NCI-H510A (cell line): ENCODE data around the gene B3GAT1.

ENCODE experiments used
- DNase-seq: peaks from one replicate; lab custom pipeline; 2025; lab: John Stamatoyannopoulos, UW

The B3GAT1 gene

DNA sequence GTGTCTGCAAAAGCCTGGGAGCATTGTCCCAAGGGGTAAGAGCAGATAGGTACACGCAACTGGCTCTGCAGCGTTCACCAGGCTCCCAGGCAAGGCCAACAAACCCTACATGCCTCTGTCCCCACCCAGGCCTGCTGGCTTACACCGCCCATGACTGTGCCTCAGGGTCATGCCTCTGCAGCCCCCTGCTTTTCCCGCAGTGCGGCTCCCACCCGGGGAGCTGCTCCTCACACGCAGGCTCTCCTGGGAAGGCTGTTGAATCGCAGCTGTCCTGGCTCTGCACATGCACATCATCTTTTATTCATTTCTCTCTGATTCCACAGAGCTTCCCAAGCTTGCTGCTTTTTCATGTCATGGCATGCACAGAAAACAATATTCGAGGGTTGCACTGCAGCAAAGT, 29.2 kb upstream of the B3GAT1 start:
- no peak for DNase-seq

DNA sequence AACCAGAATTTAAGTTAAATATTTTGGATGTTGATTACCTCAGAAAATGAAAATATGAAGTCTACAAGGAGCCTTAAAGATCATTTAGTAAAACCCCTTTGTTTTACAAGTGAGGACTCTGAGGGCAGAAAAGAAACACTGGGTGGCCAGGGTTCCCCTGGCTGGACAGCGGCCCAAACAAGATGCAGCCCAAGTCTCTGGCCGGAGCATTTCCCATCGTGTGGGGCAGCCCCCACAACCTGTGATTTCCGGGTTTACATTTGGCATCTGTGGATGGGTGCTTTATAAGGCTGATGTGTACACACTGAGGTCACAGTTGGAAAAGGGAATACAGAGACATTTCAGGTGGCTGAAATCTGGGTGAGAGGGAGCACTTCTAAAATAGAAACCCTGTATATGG, 28.8 kb upstream of the B3GAT1 start:
- DNase-seq, result no peak

DNA sequence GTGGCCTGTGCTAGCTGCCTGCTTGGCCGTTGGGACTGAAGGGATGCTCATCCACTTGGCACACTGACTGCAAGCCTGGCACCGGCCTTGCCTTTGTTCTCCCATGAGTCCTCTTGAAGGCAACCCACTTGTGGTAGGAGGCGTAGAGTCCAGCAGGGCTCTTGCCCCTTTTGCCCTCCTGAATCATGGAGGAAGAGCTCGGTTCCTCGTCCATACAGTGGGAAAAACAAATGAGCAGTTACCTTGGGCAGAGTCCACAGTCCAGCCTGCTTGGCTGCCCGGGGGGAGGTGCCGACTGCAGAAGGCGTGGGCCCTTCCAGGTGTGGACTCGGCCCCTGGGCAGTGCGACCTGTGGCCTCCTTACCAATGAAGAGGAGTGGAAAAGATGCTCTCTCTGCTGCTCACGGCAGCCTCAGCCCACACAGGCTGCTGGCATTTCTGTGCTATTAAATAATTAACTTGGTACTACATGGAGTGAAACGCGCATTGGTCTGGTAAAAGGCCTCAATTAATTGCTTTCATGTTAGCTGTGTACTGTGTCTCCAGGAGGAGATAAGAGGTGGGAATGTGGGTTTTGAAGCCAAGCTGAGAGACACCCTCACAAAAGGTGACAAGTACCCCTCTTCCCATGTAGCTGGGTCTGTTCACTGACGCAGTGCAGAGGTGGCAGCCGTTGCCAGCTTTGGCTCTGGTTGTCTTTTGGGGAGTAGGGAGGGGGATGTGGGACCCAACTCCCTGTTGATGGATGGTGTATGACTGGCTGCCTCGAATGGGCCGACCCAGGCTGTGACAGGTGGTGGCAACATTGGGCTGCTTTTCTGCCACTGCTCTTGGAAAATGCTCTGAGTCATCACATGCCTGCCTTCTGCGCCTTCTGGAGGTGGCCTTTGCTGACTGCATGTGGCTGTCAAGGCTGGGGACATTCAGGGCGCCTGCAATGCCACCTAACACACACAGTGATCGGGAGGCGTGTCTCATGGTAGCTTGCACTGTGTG, 26.8 kb upstream of the B3GAT1 start:
- DNase-seq, result no peak

DNA sequence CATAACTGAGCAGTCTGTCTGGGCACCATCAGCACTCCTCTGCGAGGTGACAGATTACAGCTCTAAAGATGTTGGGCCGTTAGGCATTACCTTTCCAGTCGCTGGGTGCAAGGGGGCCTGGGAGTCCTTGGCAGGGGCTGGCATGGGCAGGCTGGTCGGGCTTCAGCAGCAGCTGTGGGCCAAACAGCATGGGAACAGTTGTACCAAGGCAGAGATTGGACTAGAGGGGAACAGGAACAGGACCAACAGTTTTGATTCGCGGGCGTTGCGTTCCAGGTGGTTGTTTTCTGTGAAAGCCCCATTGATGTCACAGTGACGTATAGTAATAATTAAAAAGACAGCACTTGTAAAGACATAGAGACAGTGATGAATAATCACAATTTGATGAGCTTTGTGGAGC, 25.8 kb upstream of the B3GAT1 start:
- no peak for DNase-seq

DNA sequence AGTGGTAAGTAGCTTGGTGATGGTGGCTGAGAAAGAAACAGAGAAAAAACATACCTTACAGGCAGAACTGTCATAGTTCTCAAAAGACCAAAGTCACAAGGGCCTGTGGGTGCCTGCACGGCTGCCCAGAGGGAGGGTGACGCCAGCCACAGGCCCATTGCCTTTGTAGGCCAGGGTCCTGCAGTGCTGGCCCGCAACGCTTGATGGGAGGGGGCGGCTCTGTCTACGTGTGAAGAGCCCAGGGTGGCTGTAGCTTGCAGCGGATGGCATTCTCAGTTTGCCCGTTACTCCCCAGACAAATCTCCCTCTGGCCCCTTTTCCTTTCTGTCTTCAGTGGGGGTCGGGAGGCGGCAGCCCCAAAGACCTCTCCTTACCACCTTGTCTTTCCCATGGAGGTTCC, 24.7 kb upstream of the B3GAT1 start:
- DNase-seq, result no peak

DNA sequence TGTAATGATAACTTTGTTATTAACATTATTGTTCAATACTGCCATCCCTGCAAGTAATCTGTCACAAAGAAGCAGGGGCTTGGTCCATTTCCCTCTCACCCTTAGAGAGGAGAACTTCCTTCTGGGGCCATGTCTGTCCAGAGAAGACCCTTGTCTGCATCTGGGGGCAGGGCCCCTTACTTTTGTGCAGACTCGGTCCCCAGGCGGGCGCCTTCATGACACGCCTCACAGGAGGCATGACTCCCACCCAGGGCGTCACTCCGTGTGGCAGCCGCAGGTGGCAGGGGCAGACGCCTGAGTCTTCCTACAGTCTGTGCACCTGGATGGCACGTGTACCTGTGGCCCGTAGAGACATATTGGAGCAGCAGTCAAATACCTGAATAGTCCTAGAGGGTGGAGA, 21.8 kb upstream of the B3GAT1 start:
- no peak for DNase-seq

DNA sequence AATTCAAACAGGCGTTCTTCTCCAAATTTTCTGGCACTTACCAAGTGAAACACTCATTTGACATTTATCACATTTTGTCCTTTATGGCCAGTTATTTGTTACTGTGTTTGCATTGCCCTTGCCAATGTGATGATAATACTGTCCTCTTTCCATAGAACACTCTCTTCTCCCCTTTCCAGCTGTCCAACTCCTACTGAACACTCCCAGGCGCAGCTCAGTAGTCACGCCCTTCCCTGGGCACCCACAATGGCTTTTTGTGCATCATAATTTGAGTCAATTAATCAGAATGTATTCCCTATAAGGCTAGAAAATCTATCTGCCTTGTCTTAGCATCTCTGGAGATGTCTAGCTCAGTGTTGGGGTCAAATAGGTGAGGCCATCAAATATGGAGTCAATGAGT, 21.2 kb upstream of the B3GAT1 start:
- no peak for DNase-seq

DNA sequence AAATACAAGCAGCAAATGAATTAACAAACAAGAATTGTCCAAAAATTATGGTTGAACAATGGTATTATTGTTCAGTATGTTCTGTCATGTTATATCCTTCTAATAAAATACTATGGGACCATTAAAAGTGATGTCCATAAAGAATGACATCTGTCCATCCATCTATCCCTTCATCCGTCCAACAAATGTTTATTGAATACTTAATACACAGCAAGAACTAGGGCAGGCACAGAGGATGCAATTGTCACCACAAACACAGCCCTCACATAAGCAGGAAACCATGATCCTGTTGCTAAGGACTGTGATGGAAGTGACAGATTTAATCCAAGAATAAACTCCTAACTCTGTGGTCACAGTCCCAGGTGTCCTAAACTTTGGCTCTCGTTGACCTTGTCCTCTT, 20.7 kb upstream of the B3GAT1 start:
- no peak for DNase-seq

DNA sequence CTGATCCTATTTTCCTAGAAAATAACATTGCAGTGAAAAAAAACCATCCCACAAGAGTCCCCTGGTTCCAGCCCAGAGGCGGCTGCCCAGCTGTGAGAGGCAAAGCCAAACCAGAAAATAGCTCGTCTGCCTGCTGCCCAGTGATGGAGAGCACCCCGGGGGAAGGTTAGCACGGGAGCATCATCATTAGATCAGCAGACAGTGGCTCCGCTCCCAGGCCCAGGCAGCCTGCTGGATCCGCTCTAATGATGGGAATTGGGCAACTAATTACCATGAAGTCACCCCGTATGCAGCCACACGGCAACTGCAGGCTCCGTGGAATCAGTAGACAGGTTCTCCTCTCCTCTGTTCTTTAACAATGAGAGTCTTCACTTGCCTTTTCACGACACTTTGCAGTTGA, 17.1 kb upstream of the B3GAT1 start:
- DNase-seq, result no peak

DNA sequence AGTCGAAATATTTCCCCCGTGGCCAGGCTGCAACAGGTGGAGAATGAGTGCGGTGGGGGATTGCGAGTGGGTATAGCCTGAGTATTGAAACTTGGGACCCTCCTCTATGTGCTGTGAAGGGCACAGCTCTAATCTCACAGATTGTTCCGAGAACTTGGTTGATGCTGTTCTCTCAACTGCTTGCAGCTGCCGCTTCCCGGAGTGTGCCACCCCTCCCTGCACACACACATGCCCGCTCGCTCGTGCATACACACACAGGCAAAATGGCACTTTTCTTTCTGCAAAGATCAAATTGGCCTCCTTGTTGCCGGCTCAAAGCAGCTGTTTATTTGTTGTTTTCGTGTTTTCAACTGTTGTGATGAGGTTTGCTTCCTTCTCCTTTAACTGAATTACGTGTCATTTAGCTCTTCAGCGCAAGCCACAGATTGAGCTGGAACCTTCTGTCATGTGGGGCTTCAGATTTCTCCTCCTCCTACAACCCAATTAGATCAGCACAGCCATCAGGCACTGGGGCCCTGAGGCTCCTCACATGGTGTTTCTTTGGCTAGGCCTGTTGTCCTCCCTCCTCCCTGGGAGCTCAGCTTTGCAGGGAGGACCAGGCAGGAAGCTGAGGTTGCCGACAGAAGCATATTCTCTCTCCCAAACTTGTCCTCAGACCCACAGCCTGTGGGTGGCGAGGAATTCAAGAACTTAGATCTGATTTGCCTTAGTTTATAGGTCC, 13.9 kb upstream of the B3GAT1 start:
- no peak for DNase-seq

DNA sequence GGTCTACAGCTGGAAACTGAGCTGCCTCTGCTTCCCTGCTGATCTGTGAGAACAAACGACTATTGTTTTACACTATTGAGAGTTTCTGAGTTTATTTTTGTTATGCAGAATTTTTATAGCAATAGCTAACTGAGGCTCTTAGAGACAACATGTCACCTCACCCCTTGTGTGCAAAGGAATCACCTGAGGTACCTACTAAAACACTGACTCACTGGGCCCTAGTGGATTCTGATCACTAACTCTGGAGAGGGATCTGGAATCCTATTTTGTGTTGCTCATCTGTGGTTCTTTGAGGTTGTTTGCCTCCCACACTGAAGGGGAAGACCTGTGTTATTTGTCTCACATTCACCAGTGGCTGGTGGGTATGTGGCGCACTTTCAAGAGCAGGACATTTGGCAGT, 13.4 kb upstream of the B3GAT1 start:
- DNase-seq, result no peak

DNA sequence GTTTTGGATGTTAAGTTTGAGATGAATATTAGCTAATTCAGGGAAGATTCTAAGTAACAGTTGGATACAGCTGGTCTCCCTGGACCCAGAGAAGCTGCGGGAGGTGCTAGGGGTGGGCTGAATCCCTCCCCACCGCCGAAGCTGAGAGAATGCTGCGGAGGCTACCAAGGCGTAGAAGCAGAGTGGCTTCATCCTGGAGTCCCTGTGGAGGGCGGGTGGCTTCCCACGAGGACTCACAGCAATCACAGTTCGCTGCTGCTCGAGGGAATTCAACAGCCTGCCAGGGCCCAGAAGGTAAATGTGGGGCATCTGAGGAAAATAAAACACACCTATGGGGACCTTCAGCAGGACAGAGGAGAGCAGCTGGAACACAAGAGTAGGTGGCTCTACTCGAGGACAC, 11.1 kb upstream of the B3GAT1 start:
- no peak for DNase-seq

DNA sequence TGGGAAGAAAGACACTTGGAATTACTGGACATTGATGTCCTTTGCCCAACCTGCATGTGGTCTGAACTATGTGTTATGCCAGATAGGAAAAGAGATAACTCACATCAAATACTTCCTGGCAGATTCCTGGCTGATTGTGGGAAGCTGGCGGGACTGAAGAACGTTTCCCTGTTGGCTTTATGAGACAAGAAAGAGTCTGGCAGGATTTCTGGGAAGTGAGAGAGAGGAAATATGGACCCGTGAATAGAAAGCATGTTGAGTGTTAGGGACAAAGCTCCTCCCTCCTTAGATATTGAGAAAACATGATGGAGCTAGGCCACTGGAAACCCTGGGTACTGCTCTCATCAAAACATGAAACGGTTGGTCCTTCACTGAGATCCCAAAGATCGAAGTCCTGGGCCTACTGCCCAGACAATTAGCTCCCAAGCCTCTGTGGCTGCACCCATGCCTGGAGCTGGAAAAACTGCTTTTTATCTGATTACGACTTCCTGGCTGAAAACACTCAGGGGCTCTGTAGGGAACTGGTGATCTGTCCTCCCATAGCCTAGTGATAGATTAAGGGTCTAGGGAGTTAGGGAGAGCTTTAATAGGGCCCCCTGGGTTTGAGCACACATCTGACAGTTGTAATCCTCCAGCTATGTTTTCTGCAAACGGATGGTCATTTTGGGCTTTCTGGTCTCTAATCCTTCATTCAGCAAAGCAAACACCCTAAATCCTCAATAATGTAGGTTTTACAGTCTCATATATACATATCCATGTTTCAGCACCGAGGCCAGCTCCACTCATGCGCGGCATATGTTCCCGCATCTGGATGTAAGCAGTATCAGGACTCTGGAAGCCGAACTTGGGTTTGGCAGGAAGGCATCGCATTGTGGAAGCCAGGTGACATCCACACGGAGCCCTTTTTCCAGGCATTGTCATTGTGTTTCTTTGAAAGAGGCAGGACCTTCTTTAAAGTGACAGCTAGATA, 6.1 kb upstream of the B3GAT1 start:
- DNase-seq, result no peak

DNA sequence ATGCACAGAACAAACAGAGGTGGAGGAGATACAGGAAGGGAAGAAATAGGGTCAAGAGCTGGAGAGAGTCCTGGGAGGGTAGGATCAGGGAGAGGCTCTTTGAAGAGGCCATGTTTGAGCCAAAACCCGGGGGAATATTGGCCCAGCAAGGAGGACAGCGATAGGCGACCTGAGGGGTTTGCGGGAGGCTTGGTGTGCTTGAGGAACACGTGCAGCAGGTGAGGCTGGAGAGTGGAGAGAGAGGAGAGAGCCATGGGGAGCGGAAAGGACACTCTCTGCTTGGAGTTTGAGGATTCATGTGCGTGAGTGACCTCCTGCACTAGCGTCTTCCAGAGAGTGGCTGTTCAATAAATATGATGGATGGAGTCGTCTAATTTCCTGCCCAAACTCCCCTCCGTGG, 4.7 kb upstream of the B3GAT1 start:
- DNase-seq, result no peak

DNA sequence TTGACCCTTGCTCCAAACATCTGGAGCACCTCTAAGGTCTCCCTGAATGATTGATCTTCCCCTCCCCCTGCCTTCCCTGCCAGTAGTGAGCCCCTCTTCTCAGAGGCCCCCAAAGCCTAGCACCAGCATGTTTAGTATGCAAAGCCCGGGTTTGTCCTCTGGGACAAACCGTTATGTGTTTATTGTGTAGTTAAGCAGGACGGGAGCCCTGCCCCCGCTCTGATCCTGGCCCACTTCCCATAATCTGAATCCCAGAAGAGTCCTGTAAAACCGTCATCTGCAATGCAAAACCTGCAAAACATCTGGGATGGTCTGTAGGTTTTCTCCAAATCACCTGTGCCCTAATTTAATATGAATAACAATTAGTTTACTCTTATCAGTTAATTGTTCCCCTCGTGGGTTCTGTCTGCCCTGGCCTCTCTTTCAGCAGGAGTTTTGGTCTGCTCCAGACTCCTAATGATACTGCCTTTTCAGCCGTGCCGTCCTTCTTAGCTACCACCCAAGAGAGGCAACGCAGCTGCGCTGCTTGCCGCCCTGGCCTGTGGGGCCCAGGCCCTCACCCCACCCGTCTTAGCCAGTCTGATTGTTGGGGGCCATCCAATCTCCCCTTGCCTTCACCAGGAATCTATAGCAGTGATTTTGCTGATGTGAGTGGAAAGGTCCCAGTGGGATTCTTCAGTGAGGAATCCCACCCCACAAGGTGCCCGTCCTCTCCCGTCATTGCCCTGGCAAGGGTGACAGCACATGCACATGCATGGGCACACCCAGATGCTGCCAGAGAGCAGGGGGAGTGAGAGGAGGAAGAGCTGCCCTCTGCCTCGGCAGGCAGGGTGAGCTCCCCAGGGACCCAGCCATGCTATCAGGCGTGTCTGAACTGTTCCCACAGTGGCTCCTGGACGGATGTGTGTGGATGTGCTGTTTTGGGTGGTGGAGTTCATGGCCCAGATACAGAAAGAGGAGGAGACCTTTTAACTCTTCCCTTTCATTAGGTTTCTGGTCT, 3.0 kb upstream of the B3GAT1 start:
- DNase-seq, result no peak

DNA sequence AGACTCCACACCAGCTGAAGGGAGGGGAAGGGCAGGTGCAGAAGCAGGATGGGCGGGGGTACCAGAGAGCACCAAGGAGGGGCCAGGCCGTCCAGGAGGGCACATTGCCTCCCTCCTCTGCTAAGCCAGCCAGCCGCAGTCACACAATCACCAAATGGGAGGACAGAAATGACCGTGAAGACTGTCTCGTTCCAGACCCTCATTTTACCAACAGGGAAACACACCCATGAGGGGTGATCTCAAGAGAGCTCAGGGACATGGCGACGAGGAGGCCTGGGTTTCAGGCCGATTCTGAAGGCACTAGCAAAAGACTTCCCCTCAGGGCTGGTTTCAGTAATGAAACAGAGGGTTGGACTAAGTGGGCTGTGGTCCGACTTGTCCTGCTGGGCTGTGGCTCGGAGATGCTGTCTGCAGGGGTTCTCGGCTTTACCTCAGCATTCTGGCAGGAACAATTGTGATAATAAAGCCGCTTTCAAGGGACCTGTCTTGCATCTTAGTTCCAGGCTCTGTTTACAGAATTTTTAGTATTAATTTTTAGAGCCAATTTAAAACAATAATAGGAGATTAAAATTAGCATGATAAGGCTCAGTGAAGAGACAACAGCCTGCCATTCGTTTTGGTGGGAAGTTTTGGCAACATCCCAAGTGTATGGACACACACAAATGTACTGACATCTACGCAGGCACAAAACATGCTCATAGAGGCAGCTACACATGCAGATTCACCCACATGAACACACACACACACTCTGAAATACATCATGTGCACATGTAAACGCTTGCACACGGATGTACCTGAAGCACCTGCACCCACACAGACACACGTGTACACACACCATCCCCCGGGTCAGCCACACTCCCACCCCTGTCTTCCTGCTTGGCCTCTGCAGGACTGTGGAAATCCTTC, 2.0 kb upstream of the B3GAT1 start:
- DNase-seq, result no peak

DNA sequence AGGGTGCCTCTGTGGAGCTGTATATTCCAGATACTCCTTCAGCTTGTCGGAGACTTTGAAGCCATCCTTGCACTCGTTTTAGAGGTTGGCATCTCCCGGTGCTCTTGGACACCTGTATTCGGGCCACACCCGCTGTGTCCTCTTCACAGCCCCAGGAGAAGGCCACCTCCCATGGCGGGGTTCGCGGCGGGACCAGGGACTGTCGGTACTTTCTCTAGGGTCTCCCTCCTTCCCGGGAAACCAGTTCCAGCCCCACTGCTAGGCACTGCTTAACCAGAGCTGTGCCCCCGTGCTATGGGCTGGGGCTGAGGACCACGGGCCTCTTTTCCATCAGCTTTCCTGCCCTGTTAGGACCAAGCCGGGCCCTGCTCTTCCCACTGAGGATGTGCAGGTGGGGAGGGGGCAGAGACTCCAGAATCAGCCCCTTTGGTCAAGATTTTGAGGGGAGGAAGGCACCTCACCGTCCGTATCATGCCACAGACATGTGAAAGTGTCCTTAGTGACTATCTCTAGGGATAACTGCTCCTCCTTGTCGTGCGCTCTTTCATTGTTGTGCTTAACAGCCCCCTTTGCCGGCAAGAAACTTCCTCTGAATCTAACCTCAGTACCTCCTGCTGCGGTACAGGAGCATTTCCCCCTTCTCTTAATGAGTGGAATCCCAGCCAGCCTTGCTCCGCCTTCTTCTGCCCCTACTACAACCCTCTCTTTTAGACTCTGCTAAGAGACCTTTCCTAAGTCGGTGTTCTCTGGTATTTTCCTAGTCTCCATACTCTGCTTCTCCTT, 1.2 kb upstream of the B3GAT1 start:
- DNase-seq, result no peak

DNA sequence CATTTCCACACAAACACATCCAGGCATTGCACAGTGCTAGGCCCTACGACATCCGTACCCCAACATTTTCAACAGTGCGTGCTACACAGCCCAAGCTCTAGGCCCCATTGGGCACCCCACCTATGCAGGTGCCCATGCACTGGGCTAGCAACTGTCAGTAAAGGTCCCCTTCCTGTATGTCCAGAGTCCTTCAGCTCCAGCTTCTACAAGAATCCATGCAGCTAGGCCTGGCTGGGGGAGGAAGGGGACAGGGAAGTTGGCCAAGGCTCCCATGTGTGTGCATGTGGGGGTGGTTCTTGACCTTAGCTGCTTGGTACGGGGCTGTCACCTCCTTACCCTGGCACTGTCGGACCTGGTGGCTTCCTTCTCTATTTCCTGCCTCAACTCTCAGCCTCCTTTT, 1.3 kb downstream of the B3GAT1 start:
- no peak for DNase-seq
